ENCODE measurements around the gene USP10.
"Not testable (repeated sequence)": the region's sequence is repeated elsewhere in the genome, so short reads cannot be mapped to it uniquely, and the experiment has no call there.

Gene USP10

DNA sequence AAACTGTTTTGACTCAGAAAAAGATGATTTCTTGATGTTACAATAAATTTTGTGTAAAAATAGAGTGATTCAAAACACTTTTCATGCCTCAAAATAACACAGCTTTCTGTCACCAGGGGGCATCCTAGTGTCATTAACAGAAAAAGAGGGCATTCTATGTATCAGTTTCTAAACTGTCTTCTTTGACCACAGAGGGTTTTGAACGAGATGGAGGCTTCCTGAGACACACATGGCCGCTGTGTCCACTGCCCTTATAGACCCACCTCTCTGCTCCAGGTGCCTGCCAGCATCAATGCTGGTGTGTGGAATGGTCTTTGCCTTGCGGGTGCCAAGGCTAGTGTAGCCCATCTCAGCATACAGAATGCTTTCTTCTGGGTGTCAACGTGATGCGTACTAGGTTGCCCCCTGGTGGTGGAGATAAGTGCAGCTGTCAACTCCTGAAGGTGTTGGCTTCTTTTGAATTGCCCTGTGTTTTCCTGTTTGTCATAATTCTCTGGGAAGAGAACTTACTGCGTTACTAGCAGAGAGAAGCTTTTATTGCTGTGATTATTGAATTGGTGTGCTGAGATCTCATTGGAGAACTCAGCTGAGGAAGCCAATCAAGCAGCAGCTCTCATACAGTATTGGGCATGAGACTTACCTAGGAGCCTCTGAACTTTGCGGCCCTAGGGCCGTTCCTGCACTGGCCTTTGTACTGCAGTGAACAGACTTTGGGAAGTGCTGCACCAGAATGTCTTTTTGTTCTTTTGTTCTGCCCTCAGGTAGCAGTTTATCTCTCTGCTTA lies 38.6 kb downstream of the USP10 start:
- TF ChIP-seq SUZ12 (IDR thresholded peaks at IDR 0.05; ENCODE audit: extremely low read depth, insufficient read depth, insufficient read length) (no peak), YY1 (IDR thresholded peaks at IDR 0.05; ENCODE audit: insufficient read depth, insufficient read length) (no peak), ZNF274 (IDR thresholded peaks at IDR 0.05; ENCODE audit: low read depth, low read length) (no peak)
- Histone ChIP-seq H3K36me3 (ENCODE audit: insufficient read depth, insufficient read length, low read length) (peaks cover 66% of the 10 kb centered on the region), H3K4me3 (ENCODE audit: insufficient read length, low read depth) (no peak overlapping the region), H3K4me1 (ENCODE audit: insufficient read depth, insufficient read length) (peaks cover 21% of the 10 kb centered on the region), H3K9me3 (ENCODE audit: insufficient read depth, low read length) (no peaks in the 10 kb centered on the region), H3K27me3 (ENCODE audit: insufficient read depth, insufficient read length) (no peaks in the 10 kb centered on the region), H3K9ac (ENCODE audit: insufficient read length, low read depth) (no peak overlapping the region)
- DNase-seq (ENCODE audit: low read depth, low spot score) = peak; percentile 80

- peaks cover 63% of the 10 kb centered on the region for H3K36me3 ChIP-seq (ENCODE audit: insufficient read depth, insufficient read length, low read length)
- peaks cover 21% of the 10 kb centered on the region for H3K4me1 ChIP-seq (ENCODE audit: insufficient read depth, insufficient read length)
Observed at GRCh38 chr16:84739349-84740124, 39.7 kb downstream of the USP10 start.

GRCh38 chr16:84740596-84741116 lies 40.9 kb downstream of the USP10 start:
- peaks cover 63% of the 10 kb centered on the region for H3K36me3 ChIP-seq (ENCODE audit: insufficient read depth, insufficient read length, low read length)
- H3K4me3 ChIP-seq (ENCODE audit: insufficient read length, low read depth) = no peak overlapping the region
- TF ChIP-seq SUZ12 (IDR thresholded peaks at IDR 0.05; ENCODE audit: extremely low read depth, insufficient read depth, insufficient read length) = no peak
- TF ChIP-seq ZNF274 (IDR thresholded peaks at IDR 0.05; ENCODE audit: low read depth, low read length) = no peak
- no peak for TF ChIP-seq YY1 (IDR thresholded peaks at IDR 0.05; ENCODE audit: insufficient read depth, insufficient read length)
- no peak overlapping the region for H3K9ac ChIP-seq (ENCODE audit: insufficient read length, low read depth)
- H3K4me1 ChIP-seq (ENCODE audit: insufficient read depth, insufficient read length) = peaks cover 21% of the 10 kb centered on the region
- no peaks in the 10 kb centered on the region for H3K9me3 ChIP-seq (ENCODE audit: insufficient read depth, low read length)
- H3K27me3 ChIP-seq (ENCODE audit: insufficient read depth, insufficient read length) = no peaks in the 10 kb centered on the region
- no peak for DNase-seq (ENCODE audit: low read depth, low spot score)

More at GRCh38 chr16:84739349-84740124, 39.7 kb downstream of the USP10 start:
- Histone ChIP-seq H3K27me3 (ENCODE audit: insufficient read depth, insufficient read length) (no peaks in the 10 kb centered on the region), H3K9me3 (ENCODE audit: insufficient read depth, low read length) (no peaks in the 10 kb centered on the region), H3K9ac (ENCODE audit: insufficient read length, low read depth) (no peak overlapping the region), H3K4me3 (ENCODE audit: insufficient read length, low read depth) (no peak overlapping the region)
- DNase-seq (ENCODE audit: low read depth, low spot score) = no peak
- no peak for TF ChIP-seq YY1 (IDR thresholded peaks at IDR 0.05; ENCODE audit: insufficient read depth, insufficient read length)
- no peak for TF ChIP-seq ZNF274 (IDR thresholded peaks at IDR 0.05; ENCODE audit: low read depth, low read length)
- TF ChIP-seq SUZ12 (IDR thresholded peaks at IDR 0.05; ENCODE audit: extremely low read depth, insufficient read depth, insufficient read length) = no peak

DNA sequence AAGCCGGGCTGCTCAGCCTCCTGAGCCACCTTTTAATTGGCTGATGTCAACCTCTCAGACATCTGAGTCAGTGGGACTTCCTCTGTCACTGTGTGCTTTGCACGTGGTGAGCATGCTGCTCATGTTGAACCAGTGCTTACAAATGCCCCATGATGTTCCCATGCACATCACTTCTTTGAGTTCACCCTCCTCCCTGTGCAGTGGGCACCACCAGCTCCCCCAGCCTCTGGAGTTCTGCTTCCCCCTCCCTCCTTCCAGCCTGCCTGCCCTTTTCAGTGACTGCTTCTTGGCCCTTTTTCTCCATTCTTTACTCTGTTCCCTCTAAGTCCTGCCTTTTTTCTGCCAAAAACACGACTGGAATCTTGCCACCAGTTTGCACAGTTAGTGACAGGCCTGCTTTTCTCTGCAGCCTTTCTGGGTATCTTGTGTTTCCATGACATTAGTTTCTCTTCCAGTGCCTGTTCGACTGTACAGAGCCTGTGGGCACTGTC lies 41.6 kb downstream of the USP10 start:
- H3K4me3 ChIP-seq (ENCODE audit: insufficient read length, low read depth) = no peak overlapping the region
- TF ChIP-seq YY1 (IDR thresholded peaks at IDR 0.05; ENCODE audit: insufficient read depth, insufficient read length) = no peak
- no peak for TF ChIP-seq ZNF274 (IDR thresholded peaks at IDR 0.05; ENCODE audit: low read depth, low read length)
- H3K9ac ChIP-seq (ENCODE audit: insufficient read length, low read depth) = peak overlapping the region; percentile 27
- H3K36me3 ChIP-seq (ENCODE audit: insufficient read depth, insufficient read length, low read length) = peaks cover 68% of the 10 kb centered on the region
- H3K4me1 ChIP-seq (ENCODE audit: insufficient read depth, insufficient read length) = peaks cover 21% of the 10 kb centered on the region
- no peaks in the 10 kb centered on the region for H3K27me3 ChIP-seq (ENCODE audit: insufficient read depth, insufficient read length)
- no peak for DNase-seq (ENCODE audit: low read depth, low spot score)
- no peaks in the 10 kb centered on the region for H3K9me3 ChIP-seq (ENCODE audit: insufficient read depth, low read length)

GRCh38 chr16:84742641-84743092 lies 42.9 kb downstream of the USP10 start:
- TF ChIP-seq SUZ12 (IDR thresholded peaks at IDR 0.05; ENCODE audit: extremely low read depth, insufficient read depth, insufficient read length) = no peak
- TF ChIP-seq ZNF274 (IDR thresholded peaks at IDR 0.05; ENCODE audit: low read depth, low read length) = no peak
- TF ChIP-seq YY1 (IDR thresholded peaks at IDR 0.05; ENCODE audit: insufficient read depth, insufficient read length) = no peak
- H3K9me3 ChIP-seq (ENCODE audit: insufficient read depth, low read length) = no peaks in the 10 kb centered on the region
- peaks cover 70% of the 10 kb centered on the region for H3K36me3 ChIP-seq (ENCODE audit: insufficient read depth, insufficient read length, low read length)
- no peaks in the 10 kb centered on the region for H3K27me3 ChIP-seq (ENCODE audit: insufficient read depth, insufficient read length)
- no peak overlapping the region for H3K4me3 ChIP-seq (ENCODE audit: insufficient read length, low read depth)
- no peak for DNase-seq (ENCODE audit: low read depth, low spot score)
- H3K9ac ChIP-seq (ENCODE audit: insufficient read length, low read depth) = no peak overlapping the region
- H3K4me1 ChIP-seq (ENCODE audit: insufficient read depth, insufficient read length) = peaks cover 15% of the 10 kb centered on the region

DNA sequence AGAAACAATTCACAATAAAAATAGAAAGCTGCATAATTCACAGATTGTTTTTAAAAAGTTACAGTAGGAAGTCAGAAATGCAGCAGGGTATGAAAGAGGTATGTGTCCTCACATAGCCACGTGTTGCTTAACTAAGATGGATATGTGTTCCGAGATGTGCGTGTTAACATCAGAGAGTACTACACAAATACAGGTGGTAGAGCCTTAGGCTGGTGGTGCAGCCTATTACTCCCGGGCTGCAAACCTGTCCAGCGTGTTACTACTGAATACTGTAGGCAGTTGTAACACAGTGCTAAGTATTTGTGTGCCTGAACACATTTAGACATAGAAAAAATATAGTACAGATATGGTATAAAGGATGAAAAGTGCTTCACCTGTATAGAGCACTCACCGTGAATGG lies 46.4 kb downstream of the USP10 start:
- peaks cover 65% of the 10 kb centered on the region for H3K36me3 ChIP-seq (ENCODE audit: insufficient read depth, insufficient read length, low read length)
- peaks cover 3% of the 10 kb centered on the region for H3K4me1 ChIP-seq (ENCODE audit: insufficient read depth, insufficient read length)
- H3K4me3 ChIP-seq (ENCODE audit: insufficient read length, low read depth) = no peak overlapping the region
- no peaks in the 10 kb centered on the region for H3K27me3 ChIP-seq (ENCODE audit: insufficient read depth, insufficient read length)
- no peak for TF ChIP-seq ZNF274 (IDR thresholded peaks at IDR 0.05; ENCODE audit: low read depth, low read length)
- TF ChIP-seq SUZ12 (IDR thresholded peaks at IDR 0.05; ENCODE audit: extremely low read depth, insufficient read depth, insufficient read length) = no peak
- TF ChIP-seq YY1 (IDR thresholded peaks at IDR 0.05; ENCODE audit: insufficient read depth, insufficient read length) = no peak
- no peak for DNase-seq (ENCODE audit: low read depth, low spot score)
- no peak overlapping the region for H3K9ac ChIP-seq (ENCODE audit: insufficient read length, low read depth)
- no peaks in the 10 kb centered on the region for H3K9me3 ChIP-seq (ENCODE audit: insufficient read depth, low read length)

DNA sequence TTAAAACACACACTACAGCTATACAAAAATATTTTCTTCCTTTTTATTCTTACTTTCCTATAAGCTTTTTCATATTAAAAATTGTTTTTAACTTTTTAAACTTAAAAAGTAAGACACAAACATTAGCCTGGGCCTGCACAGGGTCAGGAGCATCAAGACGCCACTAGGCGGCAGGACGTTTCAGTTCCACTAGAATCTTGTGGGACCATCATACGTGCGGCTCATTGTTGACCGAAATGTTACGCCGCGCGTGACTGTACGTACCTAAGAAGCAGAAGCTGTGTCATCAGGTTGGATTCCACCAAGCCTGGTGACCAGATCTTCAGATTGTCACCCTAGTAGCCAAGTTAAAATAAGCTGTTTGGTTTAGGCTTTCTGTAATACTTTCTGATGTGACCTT lies 47.1 kb downstream of the USP10 start:
- Histone ChIP-seq H3K9ac (ENCODE audit: insufficient read length, low read depth) (no peak overlapping the region), H3K27me3 (ENCODE audit: insufficient read depth, insufficient read length) (no peaks in the 10 kb centered on the region), H3K4me1 (ENCODE audit: insufficient read depth, insufficient read length) (no peaks in the 10 kb centered on the region), H3K4me3 (ENCODE audit: insufficient read length, low read depth) (no peak overlapping the region), H3K36me3 (ENCODE audit: insufficient read depth, insufficient read length, low read length) (peaks cover 62% of the 10 kb centered on the region), H3K9me3 (ENCODE audit: insufficient read depth, low read length) (no peaks in the 10 kb centered on the region)
- no peak for DNase-seq (ENCODE audit: low read depth, low spot score)
- TF ChIP-seq ZNF274 (IDR thresholded peaks at IDR 0.05; ENCODE audit: low read depth, low read length) (no peak), YY1 (IDR thresholded peaks at IDR 0.05; ENCODE audit: insufficient read depth, insufficient read length) (no peak), SUZ12 (IDR thresholded peaks at IDR 0.05; ENCODE audit: extremely low read depth, insufficient read depth, insufficient read length) (no peak)

- H3K4me3 ChIP-seq (ENCODE audit: insufficient read length, low read depth); H3K9ac ChIP-seq (ENCODE audit: insufficient read length, low read depth); H3K27me3 ChIP-seq (ENCODE audit: insufficient read depth, insufficient read length); H3K4me1 ChIP-seq (ENCODE audit: insufficient read depth, insufficient read length); H3K9me3 ChIP-seq (ENCODE audit: insufficient read depth, low read length); DNase-seq (ENCODE audit: low read depth, low spot score): not testable (repeated sequence)
- peaks cover 59% of the 10 kb centered on the region for H3K36me3 ChIP-seq (ENCODE audit: insufficient read depth, insufficient read length, low read length)
Observed at GRCh38 chr16:84748247-84748646, 48.4 kb downstream of the USP10 start.

Measured in NT2/D1 (cell line).